HG03045 (cell line): ENCODE measurements around the gene ZNF678.
"Not testable (repeated sequence)": the region's sequence is repeated elsewhere in the genome, so short reads cannot be mapped to it uniquely, and the experiment has no call there.

Experiments used
- ATAC-seq: cut with Tn5 transposase; IDR thresholded peaks from one replicate; pipeline ENCODE4 v1.9.1; 2021; ENCODE audit warnings: mild to moderate bottlenecking, moderate library complexity; ENCODE audit not compliant: unreplicated experiment

The ZNF678 gene

DNA sequence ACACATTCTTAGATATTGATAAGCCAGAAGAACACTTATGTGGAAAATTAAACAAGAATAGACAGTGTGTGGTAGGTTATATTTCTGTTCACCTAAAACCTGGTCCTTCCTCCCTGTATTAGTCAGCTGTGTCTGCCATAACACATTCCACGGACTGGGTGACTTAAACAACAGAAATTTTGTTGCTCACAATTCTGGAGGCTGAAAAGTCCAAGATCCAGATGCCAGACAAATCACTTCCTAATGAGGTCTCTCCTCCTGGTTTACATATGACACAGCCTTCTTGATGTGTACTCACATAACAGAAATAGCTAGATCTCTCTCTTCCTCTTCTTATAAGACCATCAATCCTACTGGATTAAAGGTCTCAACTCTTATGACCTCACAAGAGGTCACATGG, 146.1 kb downstream of the ZNF678 start:
- ATAC-seq = no peak

DNA sequence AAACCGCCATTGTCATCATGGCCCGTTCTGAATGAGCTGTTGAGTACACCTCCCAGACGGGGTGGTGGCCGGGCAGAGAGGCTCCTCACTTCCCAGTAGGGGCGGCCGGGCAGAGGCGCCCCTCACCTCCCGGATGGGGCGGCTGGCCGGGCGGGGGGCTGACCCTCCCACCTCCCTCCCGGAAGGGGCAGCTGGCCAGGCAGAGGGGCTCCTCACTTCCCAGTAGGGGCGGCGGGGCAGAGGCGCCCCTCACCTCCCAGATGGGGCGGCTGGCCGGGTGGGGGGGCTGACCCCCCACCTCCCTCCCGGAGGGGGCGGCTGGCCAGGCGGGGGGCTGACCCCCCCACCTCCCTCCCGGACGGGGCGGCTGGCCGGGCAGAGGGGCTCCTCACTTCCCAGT, 147.1 kb downstream of the ZNF678 start:
- ATAC-seq = not testable (repeated sequence)

DNA sequence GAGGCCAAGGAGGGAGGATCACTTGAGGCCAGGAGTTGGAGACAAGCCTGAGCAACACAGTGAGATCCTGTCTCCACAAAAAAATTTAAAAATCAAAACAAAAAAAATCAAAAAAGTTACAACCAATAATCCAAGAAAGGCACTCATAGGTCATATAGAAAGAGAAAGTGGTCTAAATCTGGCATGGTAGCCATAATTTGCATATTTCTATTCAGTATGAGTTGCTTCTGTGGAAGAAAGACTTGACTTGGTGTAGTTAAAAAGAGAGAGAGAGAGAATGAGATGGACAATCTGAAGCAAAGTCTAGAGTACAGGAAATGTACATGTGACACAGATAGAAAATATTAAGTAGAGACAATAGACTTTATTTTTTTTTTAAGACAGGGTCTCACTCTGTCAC, 149.3 kb downstream of the ZNF678 start:
- ATAC-seq = no peak

DNA sequence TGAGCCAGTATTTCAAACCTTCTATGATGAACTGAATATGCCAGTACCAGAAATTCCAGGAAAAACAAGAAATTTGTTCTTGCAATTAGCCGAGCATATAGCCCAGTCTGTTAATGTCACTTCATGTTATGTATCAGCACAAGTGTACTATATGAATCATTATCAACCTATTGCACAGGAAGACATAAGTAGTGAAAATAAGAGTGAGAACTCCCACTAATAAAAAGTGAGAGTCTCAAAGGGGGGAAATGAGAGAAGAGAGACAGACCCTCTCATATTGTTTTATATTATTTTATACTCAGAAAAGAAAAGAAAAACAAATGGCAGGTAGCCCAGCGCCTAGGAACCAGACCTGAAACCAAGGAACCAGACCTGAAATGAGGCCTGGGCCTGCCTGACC, 155.6 kb downstream of the ZNF678 start:
- no peak for ATAC-seq

GRCh38 chr1:227723474-227723873, 160.1 kb downstream of the ZNF678 start:
- no peak for ATAC-seq

- no peak for ATAC-seq
These were observed 161.7 kb downstream of the ZNF678 start for GRCh38 chr1:227725046-227725445.

- ATAC-seq = no peak
These were observed 163.0 kb downstream of the ZNF678 start for GRCh38 chr1:227726318-227726717.
